ENCODE measurements around the gene CHST8.

DNA sequence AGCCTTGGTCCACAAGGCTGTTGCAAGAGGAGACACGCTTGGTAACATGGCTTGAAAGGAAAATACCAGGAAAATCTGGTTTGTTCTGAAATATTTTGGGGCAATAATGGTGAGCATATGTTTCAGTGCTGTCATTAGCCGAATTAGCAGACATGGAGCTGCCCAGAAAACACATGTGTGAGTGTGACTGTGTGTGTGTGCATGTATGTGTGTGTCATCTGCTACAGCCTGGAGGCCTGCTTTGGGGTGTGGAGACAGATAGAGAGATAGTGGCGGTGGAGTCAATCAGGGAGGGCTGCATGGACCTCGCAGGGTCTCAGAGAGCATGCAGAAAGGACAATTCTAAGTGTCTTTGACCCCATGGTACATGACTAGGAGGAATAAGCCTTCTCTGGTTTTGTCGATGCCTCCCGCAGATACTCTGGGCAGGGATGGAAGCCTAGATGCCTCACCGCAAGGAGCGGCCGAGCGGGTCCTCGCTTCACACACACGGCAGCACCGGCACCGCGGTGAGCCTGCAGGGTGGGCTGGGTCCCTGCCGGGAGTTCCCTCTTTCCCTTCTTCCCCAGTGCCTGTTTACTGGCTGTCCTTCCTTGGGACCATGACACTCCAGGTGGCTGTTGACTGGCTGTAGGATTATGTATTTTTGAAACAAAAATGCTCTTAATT lies 178.4 kb downstream of the CHST8 start:
- peak; percentile 43; the same call in 1 of the 2 replicates for TF ChIP-seq GATA2 (IDR thresholded peaks at IDR 0.05; ENCODE audit: low read depth, low read length)
- no peak for TF ChIP-seq GATA3 (IDR thresholded peaks at IDR 0.05; ENCODE audit: low read depth, low read length)
